Bronchus fibroblast of lung (primary cell): ENCODE data around the gene ZNF792. TPM values are rescaled to one million over a fixed set of nuclear protein-coding genes. Genes with fewer than 3 reads are reported as not detected.

ENCODE experiments used
- total RNA-seq: library from RNA; depleted of rRNA; stranded (reverse); fragments of >200 nt; gene quantifications from 2 replicates; pipeline ENCODE4 v1.2.3, GENCODE V29; 2015

Gene ZNF792
- total RNA-seq, result 2.0 and 2.2 TPM in 2 replicates

GRCh38 chr19:34963573-34964406 lies at the start of gene ZNF792:
ZNF792 (minus strand) TSS chr19:34964229; CDS start chr19:34963662, 567 bp downstream.

DNA sequence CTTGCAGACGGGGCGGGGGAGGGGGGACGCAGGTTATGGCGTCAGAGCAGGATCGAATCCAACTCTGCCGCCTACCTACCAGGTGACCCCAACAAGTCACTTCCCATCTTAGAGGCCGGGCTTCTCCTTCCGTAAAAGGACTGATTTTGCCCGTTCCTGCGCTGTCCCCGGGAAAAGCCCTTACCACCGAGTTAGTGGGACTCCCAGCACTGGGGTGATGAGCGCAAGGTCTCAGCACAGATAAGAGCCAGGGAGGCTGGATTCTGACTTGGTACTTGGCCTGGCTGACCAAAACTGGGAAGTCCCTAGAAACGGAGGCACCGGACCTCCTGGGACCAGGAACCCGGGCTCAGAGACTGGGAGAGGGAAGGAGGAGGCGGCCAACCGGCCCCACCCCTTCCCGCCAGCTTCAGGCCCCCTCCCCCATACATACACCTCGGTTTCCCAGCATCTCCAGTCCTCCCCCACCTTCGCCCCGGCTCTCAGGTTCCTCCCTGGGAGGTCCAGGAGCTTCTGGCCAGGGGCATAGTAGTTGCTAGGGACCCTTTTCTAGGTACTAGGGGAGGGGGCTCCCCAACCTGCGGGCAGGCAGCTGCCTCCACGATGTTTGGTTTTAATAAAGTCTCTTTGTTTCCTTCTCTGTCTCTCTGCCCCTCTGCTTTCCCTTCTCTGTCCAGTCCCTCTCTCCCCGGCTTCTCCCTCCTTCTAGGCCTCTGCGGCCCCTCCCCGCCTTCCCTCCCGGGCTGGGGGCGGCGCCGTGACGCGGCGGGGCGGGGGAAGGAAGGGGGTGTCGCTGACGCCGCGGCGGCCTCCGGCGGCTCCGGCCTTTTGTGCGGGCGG lies 35.7 kb upstream of the ZNF792 start, which contains the start of gene GRAMD1A:
Gene GRAMD1A (plus strand): TSS at position 826 of the 840 bp plus-strand sequence. CDS start 156 bp downstream, outside the sequence.

GRCh38 chr19:34926685-34927375 lies 37.2 kb downstream of the ZNF792 start, which contains the start of gene ZNF30:
ZNF30 (plus strand) TSS chr19:34926903; CDS start chr19:34929948, 3,045 bp downstream.

Other genes starting within 250 kb of the ZNF792 start
- gene ZNF181, start 230.0 kb downstream of the ZNF792 start, total RNA-seq, result 7.9 and 10.3 TPM in 2 replicates
- 10.6 and 14.1 TPM in 2 replicates for gene ZNF599, start 191.0 kb downstream of the ZNF792 start, total RNA-seq
- gene ZNF30, start 37.3 kb downstream of the ZNF792 start, total RNA-seq, result 1.7 and 1.8 TPM in 2 replicates
- 33.5 and 37.3 TPM in 2 replicates for gene GRAMD1A, start 36.1 kb upstream of the ZNF792 start, total RNA-seq
- 4.0 and 4.3 TPM in 2 replicates for gene SCN1B, start 66.2 kb upstream of the ZNF792 start, total RNA-seq
- not detected in 2 replicates for gene HPN, start 77.5 kb upstream of the ZNF792 start, total RNA-seq
- not detected in 2 replicates for gene FXYD3, start 151.6 kb upstream of the ZNF792 start, total RNA-seq
- gene LGI4, start 170.8 kb upstream of the ZNF792 start, total RNA-seq, result not detected in 2 replicates
- gene FXYD1, start 174.6 kb upstream of the ZNF792 start, total RNA-seq, result 0.50 and 1.8 TPM in 2 replicates
- gene FXYD7, start 179.0 kb upstream of the ZNF792 start, total RNA-seq, result not detected in 2 replicates
- 120 and 124 TPM in 2 replicates for gene FXYD5, start 190.5 kb upstream of the ZNF792 start, total RNA-seq